Calu3 (cell line): ENCODE results near the gene UAP1. TPM values are rescaled to one million over a fixed set of nuclear protein-coding genes. Genes with fewer than 3 reads are reported as not detected.

ENCODE experiments used
- BruUV-seq: library from RNA; stranded (reverse); fragments of 400-500 nt; replicated peaks from 2 replicates; lab custom pipeline; 2021; lab: Mats Ljungman, UMichigan
- CTCF ChIA-PET: fragments of 300-600 bp; sonication (Branson Sonifier 250); formaldehyde crosslinking; loops from one replicate; lab custom pipeline; 2022; ENCODE audit warnings: antibody characterized with exemption; lab: Charles Lee
- DNase-seq: peaks from one replicate; pipeline ENCODE4 v3.0.0; 2022
- H3K27ac Mint-ChIP-seq: one replicate; pipeline ENCODE4 v1.8.0; 2022; ENCODE audit warnings: mixed read lengths; ENCODE audit not compliant: unreplicated experiment
- H3K27me3 Mint-ChIP-seq: one replicate; pipeline ENCODE4 v1.8.0; 2022; ENCODE audit warnings: mixed read lengths; ENCODE audit not compliant: unreplicated experiment
- H3K36me3 Mint-ChIP-seq: one replicate; pipeline ENCODE4 v1.8.0; 2022; ENCODE audit warnings: mild to moderate bottlenecking, moderate library complexity, mixed read lengths; ENCODE audit not compliant: insufficient read depth, unreplicated experiment
- H3K4me1 Mint-ChIP-seq: one replicate; pipeline ENCODE4 v1.8.0; 2022; ENCODE audit warnings: mild to moderate bottlenecking, low read depth, mixed read lengths; ENCODE audit not compliant: unreplicated experiment
- H3K4me3 Mint-ChIP-seq: one replicate; pipeline ENCODE4 v1.8.0; 2022; ENCODE audit warnings: mild to moderate bottlenecking, low read depth, moderate library complexity, mixed read lengths; ENCODE audit not compliant: unreplicated experiment
- H3K9me3 Mint-ChIP-seq: one replicate; pipeline ENCODE4 v1.8.0; 2022; ENCODE audit warnings: low read depth, mixed read lengths; ENCODE audit not compliant: unreplicated experiment
- CTCF ChIP-seq: fragments of 200-600 bp; IDR thresholded peaks from one replicate; pipeline ENCODE4 v1.8.0; 2022; ENCODE audit warnings: antibody characterized with exemption; ENCODE audit not compliant: unreplicated experiment
- intact Hi-C: fragments of 100-400 bp; cut with micrococcal nuclease; formaldehyde crosslinking; loops from one replicate; pipeline ENCODE4 v1.10.0; 2022; ENCODE audit not compliant: unreplicated experiment
- total RNA-seq: library from RNA; stranded (reverse); gene quantifications from 2 replicates; pipeline ENCODE4 v1.2.3, GENCODE V29; 2022

The UAP1 gene
- total RNA-seq, 1 experiment from 2014 or later = 47.2 TPM

DNA sequence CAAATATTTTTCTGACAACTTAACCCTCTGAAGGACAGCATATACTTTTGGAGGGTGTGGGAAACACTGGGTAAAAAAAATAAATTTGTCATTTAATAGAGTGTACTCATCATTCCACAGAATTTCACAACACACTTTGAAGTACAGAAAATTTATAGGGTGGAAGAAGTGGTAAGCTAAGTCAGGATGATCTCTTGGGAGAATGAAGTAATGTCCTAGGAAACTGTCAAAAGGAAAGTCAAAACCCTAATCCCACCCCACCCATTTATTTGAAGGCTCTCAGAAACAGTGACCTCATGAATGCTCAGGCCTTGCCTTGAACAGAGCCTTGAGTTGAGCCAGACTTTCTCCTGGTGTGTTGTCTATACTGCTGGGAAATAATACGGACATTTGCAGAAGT, 7.3 kb upstream of the UAP1 start:
- H3K4me1 Mint-ChIP-seq = no peaks in the 10 kb centered on the region
- no peak overlapping the region for H3K4me3 Mint-ChIP-seq
- no peak overlapping the region for H3K27ac Mint-ChIP-seq
- H3K36me3 Mint-ChIP-seq = no peaks in the 10 kb centered on the region
- no peak for TF ChIP-seq CTCF
- intact Hi-C loops = no loop called here
- CTCF ChIA-PET = no interaction called here
- H3K9me3 Mint-ChIP-seq = no peaks in the 10 kb centered on the region
- BruUV-seq = no TSS peak
- no peaks in the 10 kb centered on the region for H3K27me3 Mint-ChIP-seq
- no peak for DNase-seq

GRCh38 chr1:162557536-162557935, 4.0 kb upstream of the UAP1 start:
- Mint-ChIP-seq H3K36me3 (peaks cover 20% of the 10 kb centered on the region), H3K4me1 (no peaks in the 10 kb centered on the region), H3K4me3 (no peak overlapping the region), H3K27ac (no peak overlapping the region), H3K27me3 (no peaks in the 10 kb centered on the region), H3K9me3 (no peaks in the 10 kb centered on the region)
- BruUV-seq = no TSS peak
- intact Hi-C loops = no loop called here
- CTCF ChIA-PET = no interaction called here
- DNase-seq = no peak
- no peak for TF ChIP-seq CTCF

- Mint-ChIP-seq H3K4me1 (peaks cover 23% of the 10 kb centered on the region), H3K27me3 (no peaks in the 10 kb centered on the region), H3K27ac (peak overlapping the region; percentile 72), H3K4me3 (peak overlapping the region; percentile 84), H3K36me3 (peaks cover 23% of the 10 kb centered on the region), H3K9me3 (no peaks in the 10 kb centered on the region)
- intact Hi-C loops = loop anchor here (5.0 kb wide), 1 partner anchor 63 kb away; the partner anchor contains the start of gene UHMK1
- TF ChIP-seq CTCF = no peak
- no peak for DNase-seq
- BruUV-seq = TSS peak; percentile 96
- CTCF ChIA-PET = interaction anchor here (1.6 kb wide), 1 partner anchor 203 kb away, joined by 6 read pairs; no protein-coding TSS in a partner anchor
These were observed 1.1 kb upstream of the UAP1 start for GRCh38 chr1:162560303-162561036.

DNA sequence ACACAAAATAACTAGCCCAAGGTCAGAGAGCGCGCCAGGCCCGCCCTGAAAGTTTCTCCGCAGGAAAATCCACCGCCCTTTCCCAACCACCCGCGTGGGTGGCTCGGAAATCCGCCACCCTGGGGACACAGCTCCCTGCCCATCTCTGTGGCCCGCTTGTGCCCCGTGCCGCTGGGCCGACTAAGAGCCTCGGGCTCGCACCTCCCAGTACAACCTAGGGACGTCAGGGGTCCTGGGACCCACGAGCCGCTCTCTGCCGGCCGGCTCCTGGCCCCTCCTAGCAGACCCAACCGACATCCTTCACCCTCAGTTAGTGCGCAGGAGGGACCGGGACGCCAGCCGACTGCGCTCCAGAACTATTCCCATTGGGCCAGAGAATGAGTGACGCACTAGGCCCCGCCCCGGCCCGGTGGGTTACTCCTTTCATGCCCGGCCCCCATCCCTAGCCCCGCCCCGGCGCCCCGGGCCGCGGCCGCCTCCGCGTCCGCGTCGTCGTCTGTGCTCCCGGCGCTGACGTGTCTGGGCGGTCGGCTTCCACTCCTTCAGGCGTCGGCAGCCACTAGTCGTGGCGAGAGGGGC, 396 bp upstream of the UAP1 start:
- no TSS peak for BruUV-seq
- no peaks in the 10 kb centered on the region for H3K9me3 Mint-ChIP-seq
- CTCF ChIA-PET = interaction anchor here (1.6 kb wide), 1 partner anchor 203 kb away, joined by 6 read pairs; no protein-coding TSS in a partner anchor
- peaks cover 26% of the 10 kb centered on the region for H3K4me1 Mint-ChIP-seq
- no peak for TF ChIP-seq CTCF
- H3K27ac Mint-ChIP-seq = peak overlapping the region; percentile 72
- peaks cover 26% of the 10 kb centered on the region for H3K36me3 Mint-ChIP-seq
- peak; percentile 99 for DNase-seq
- peak overlapping the region; percentile 84 for H3K4me3 Mint-ChIP-seq
- H3K27me3 Mint-ChIP-seq = no peaks in the 10 kb centered on the region
- intact Hi-C loops = loop anchor here (5.0 kb wide), 1 partner anchor 64 kb away; the partner anchor contains the start of gene UHMK1
